Trophoblast cell (in vitro differentiated cells and primary cell): Measurements from ENCODE around the gene PPA2.
"Not testable (repeated sequence)": the region's sequence is repeated elsewhere in the genome, so short reads cannot be mapped to it uniquely, and the experiment has no call there.

ENCODE experiments used
- DNase-seq, 2 donors: peaks; one replicate each; pipeline ENCODE4 v3.0.0-alpha.2; 2016
- H2AFZ ChIP-seq: 2 replicates; pipeline ENCODE4 v1.6.1; 2013; ENCODE audit warnings: low read length, moderate library complexity, mild to moderate bottlenecking; ENCODE audit not compliant: insufficient read depth, poor library complexity
- H2AK5ac ChIP-seq: 2 replicates; pipeline ENCODE4 v1.6.1; 2013; ENCODE audit warnings: mild to moderate bottlenecking, low read length
- H2BK120ac ChIP-seq: 2 replicates; pipeline ENCODE4 v1.6.1; 2013; ENCODE audit warnings: low read length, mild to moderate bottlenecking, moderate library complexity; ENCODE audit not compliant: insufficient read depth, poor library complexity
- H2BK12ac ChIP-seq: 2 replicates; pipeline ENCODE4 v1.6.1; 2013; ENCODE audit warnings: mild to moderate bottlenecking, low read length, moderate library complexity
- H2BK5ac ChIP-seq: 2 replicates; pipeline ENCODE4 v1.6.1; 2013; ENCODE audit warnings: low read length, low read depth, moderate library complexity, mild to moderate bottlenecking; ENCODE audit not compliant: poor library complexity
- H3K14ac ChIP-seq: 2 replicates; pipeline ENCODE4 v1.6.1; 2013; ENCODE audit warnings: mild to moderate bottlenecking, low read length
- H3K18ac ChIP-seq: 2 replicates; pipeline ENCODE4 v1.6.1; 2013; ENCODE audit warnings: mild to moderate bottlenecking, low read length
- H3K23ac ChIP-seq: 2 replicates; pipeline ENCODE4 v1.6.1; 2013; ENCODE audit warnings: low read length
- H3K27ac ChIP-seq: 2 replicates; pipeline ENCODE4 v1.5.1; 2013; ENCODE audit warnings: low read depth, mild to moderate bottlenecking, inconsistent platforms, low read length, moderate library complexity
- H3K27me3 ChIP-seq: 2 replicates; pipeline ENCODE4 v1.6.1; 2013; ENCODE audit warnings: inconsistent platforms, mild to moderate bottlenecking, low read length, moderate library complexity; ENCODE audit not compliant: insufficient read depth
- H3K36me3 ChIP-seq, 2 experiments: 1 replicate in 1 of 2; 2 replicates in 1 of 2; pipeline ENCODE4 v1.6.1; 2013; ENCODE audit warnings: low read length in 2 of 2, mild to moderate bottlenecking in 2 of 2, moderate library complexity in 1 of 2; ENCODE audit not compliant: insufficient read depth in 2 of 2, control insufficient read depth in 1 of 2
- H3K4ac ChIP-seq: 2 replicates; pipeline ENCODE4 v1.6.1; 2013; ENCODE audit warnings: low read depth, mild to moderate bottlenecking, low read length, moderate library complexity
- H3K4me1 ChIP-seq, 2 experiments: 1 replicate in 1 of 2; 2 replicates in 1 of 2; pipeline ENCODE4 v1.6.1; 2013; ENCODE audit warnings: low read length in 2 of 2, mild to moderate bottlenecking in 2 of 2, moderate library complexity in 1 of 2; ENCODE audit not compliant: insufficient read depth in 2 of 2, control insufficient read depth in 1 of 2
- H3K4me2 ChIP-seq: 2 replicates; pipeline ENCODE4 v1.6.1; 2013; ENCODE audit warnings: inconsistent platforms, mild to moderate bottlenecking, low read length, moderate library complexity
- H3K4me3 ChIP-seq: 2 replicates; pipeline ENCODE4 v1.5.1; 2013; ENCODE audit warnings: mild to moderate bottlenecking, low read depth, low read length, inconsistent platforms
- H3K79me1 ChIP-seq: one replicate; pipeline ENCODE4 v1.6.1; 2013; ENCODE audit warnings: low read length
- H3K79me2 ChIP-seq: 2 replicates; pipeline ENCODE4 v1.6.1; 2013; ENCODE audit warnings: low read length, mild to moderate bottlenecking; ENCODE audit not compliant: control insufficient read depth, insufficient read depth, poor library complexity
- H3K9ac ChIP-seq: 2 replicates; pipeline ENCODE4 v1.6.1; 2013; ENCODE audit warnings: mild to moderate bottlenecking, low read length
- H3K9me3 ChIP-seq: 2 replicates; pipeline ENCODE4 v1.6.1; 2013; ENCODE audit warnings: low read depth, mild to moderate bottlenecking, control low read depth, inconsistent platforms, low read length; ENCODE audit not compliant: insufficient read depth
- H4K12ac ChIP-seq: 2 replicates; pipeline ENCODE4 v1.6.1; 2013; ENCODE audit warnings: low read depth, mild to moderate bottlenecking, low read length, moderate library complexity
- H4K8ac ChIP-seq: 2 replicates; pipeline ENCODE4 v1.6.1; 2013; ENCODE audit warnings: low read depth, mild to moderate bottlenecking, low read length, moderate library complexity
- H4K91ac ChIP-seq: one replicate; pipeline ENCODE4 v1.6.1; 2013; ENCODE audit warnings: low read depth, mild to moderate bottlenecking, low read length, moderate library complexity
- WGBS: extraction: QIAGEN DNeasy Blood & Tissue Kit; methylation state at CpG from one replicate; pipeline ENCODE4 v1.1.7; 2013; ENCODE audit warnings: missing lambda C conversion rate; ENCODE audit not compliant: insufficient read length, insufficient coverage; ENCODE audit errors: extremely low coverage; 5-methylcytosine and 5-hydroxymethylcytosine counted together

PPA2 gene

GRCh38 chr4:105461221-105461620 lies 12.6 kb downstream of the PPA2 start:
- Histone ChIP-seq H3K4me1 (peaks cover 0 to 2% of the 10 kb centered on the region in 2 experiments), H3K9me3 (peaks cover 2% of the 10 kb centered on the region), H2AK5ac (no peak overlapping the region), H3K79me1 (no peaks in the 10 kb centered on the region), H4K8ac (no peak overlapping the region), H4K91ac (no peak overlapping the region), H2BK5ac (no peak overlapping the region), H3K36me3 (peaks cover 0 to 3% of the 10 kb centered on the region in 2 experiments), H3K27me3 (no peaks in the 10 kb centered on the region), H3K14ac (no peak overlapping the region), H3K4me2 (no peak overlapping the region), H3K18ac (no peak overlapping the region), H3K23ac (no peak overlapping the region), H2AFZ (no peak overlapping the region), H3K79me2 (no peaks in the 10 kb centered on the region), H3K27ac (no peak overlapping the region), H3K4me3 (no peak overlapping the region), H3K4ac (no peak overlapping the region), H2BK12ac (no peak overlapping the region), H2BK120ac (no peak overlapping the region), H4K12ac (no peak overlapping the region), H3K9ac (no peak overlapping the region)
- no CpG with 5 or more reads among the region's 8 CpGs for WGBS
- DNase-seq, result peak; percentile 46 to 62

GRCh38 chr4:105460306-105460705 lies 13.6 kb downstream of the PPA2 start:
- Histone ChIP-seq H3K4me3 (no peak overlapping the region), H3K14ac (no peak overlapping the region), H3K79me2 (no peaks in the 10 kb centered on the region), H3K27ac (no peak overlapping the region), H4K91ac (no peak overlapping the region), H3K4me2 (no peak overlapping the region), H3K36me3 (peaks cover 0 to 3% of the 10 kb centered on the region in 2 experiments), H2BK120ac (no peak overlapping the region), H3K18ac (no peak overlapping the region), H4K12ac (no peak overlapping the region), H2BK12ac (no peak overlapping the region), H2AK5ac (no peak overlapping the region), H2BK5ac (no peak overlapping the region), H3K79me1 (no peaks in the 10 kb centered on the region), H3K27me3 (no peaks in the 10 kb centered on the region), H2AFZ (no peak overlapping the region), H3K9ac (no peak overlapping the region), H4K8ac (no peak overlapping the region), H3K9me3 (peaks cover 2% of the 10 kb centered on the region), H3K4ac (no peak overlapping the region), H3K23ac (no peak overlapping the region), H3K4me1 (peaks cover 0 to 2% of the 10 kb centered on the region in 2 experiments)
- DNase-seq, result no peak
- no CpG with 5 or more reads among the region's 2 CpGs for WGBS

- H3K4ac ChIP-seq, H3K4me3 ChIP-seq, H3K9ac ChIP-seq, H3K27me3 ChIP-seq, H3K79me2 ChIP-seq, H3K18ac ChIP-seq, H3K27ac ChIP-seq, H3K79me1 ChIP-seq, H3K4me2 ChIP-seq, DNase-seq, H2BK5ac ChIP-seq, H2AFZ ChIP-seq, H3K36me3 ChIP-seq, H2BK12ac ChIP-seq, H4K8ac ChIP-seq, H4K12ac ChIP-seq, H3K4me1 ChIP-seq, H2BK120ac ChIP-seq, H3K9me3 ChIP-seq, H3K14ac ChIP-seq, H2AK5ac ChIP-seq, H4K91ac ChIP-seq, H3K23ac ChIP-seq: not testable (repeated sequence)
- no CpG with 5 or more reads among the region's 11 CpGs for WGBS
These were observed 15.3 kb downstream of the PPA2 start for GRCh38 chr4:105458541-105458940.

- no peaks in the 10 kb centered on the region for H3K79me2 ChIP-seq
- no peak overlapping the region for H4K12ac ChIP-seq
- H2AK5ac ChIP-seq, result no peak overlapping the region
- no peaks in the 10 kb centered on the region for H3K36me3 ChIP-seq
- no CpG with 5 or more reads among the region's 1 CpG for WGBS
- H3K4me3 ChIP-seq, result no peak overlapping the region
- H3K79me1 ChIP-seq, result no peaks in the 10 kb centered on the region
- H3K23ac ChIP-seq, result no peak overlapping the region
- H3K14ac ChIP-seq, result no peak overlapping the region
- no peak overlapping the region for H3K4me2 ChIP-seq
- no peak overlapping the region for H3K9ac ChIP-seq
- H2BK5ac ChIP-seq, result no peak overlapping the region
- H2AFZ ChIP-seq, result no peak overlapping the region
- no peak overlapping the region for H3K27ac ChIP-seq
- H3K4me1 ChIP-seq, result peaks cover 0 to 2% of the 10 kb centered on the region in 2 experiments
- no peak overlapping the region for H3K18ac ChIP-seq
- H4K8ac ChIP-seq, result no peak overlapping the region
- H3K4ac ChIP-seq, result no peak overlapping the region
- no peak overlapping the region for H2BK120ac ChIP-seq
- H3K9me3 ChIP-seq, result no peaks in the 10 kb centered on the region
- H2BK12ac ChIP-seq, result no peak overlapping the region
- no peaks in the 10 kb centered on the region for H3K27me3 ChIP-seq
- H4K91ac ChIP-seq, result no peak overlapping the region
- no peak for DNase-seq
These were observed 15.9 kb downstream of the PPA2 start for GRCh38 chr4:105458001-105458400.
